Inferior parietal cortex (tissue), 1 donor: ENCODE results near the gene VAPA.

ENCODE experiments used
- DNase-seq: peaks from one replicate; pipeline ENCODE4 v3.0.0-alpha.2; 2016; ENCODE audit errors: extremely low spot score

The VAPA gene

GRCh38 chr18:9941103-9941502 is 27.3 kb downstream of the VAPA start:
- no peak for DNase-seq

DNA sequence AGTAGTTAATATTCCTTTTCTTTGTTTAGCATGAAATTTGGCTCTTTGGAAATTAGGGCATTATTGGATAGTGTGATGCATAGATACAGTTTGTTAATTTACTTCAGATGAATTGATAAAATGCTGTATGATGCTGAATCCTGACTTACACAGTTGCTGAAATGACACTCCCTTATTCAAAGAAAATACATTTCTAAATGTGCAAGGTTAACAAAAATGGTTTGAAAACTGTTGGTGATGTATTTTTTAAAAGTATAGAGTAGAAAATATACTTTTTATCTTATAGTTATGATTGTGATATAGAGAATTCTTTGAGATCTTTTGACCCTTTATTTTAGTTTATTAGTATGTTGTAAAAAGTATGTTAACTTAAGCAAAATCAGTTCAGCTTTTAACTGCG is 27.8 kb downstream of the VAPA start:
- no peak for DNase-seq

GRCh38 chr18:9943311-9943710 is 29.5 kb downstream of the VAPA start:
- DNase-seq = peak; percentile 57

DNA sequence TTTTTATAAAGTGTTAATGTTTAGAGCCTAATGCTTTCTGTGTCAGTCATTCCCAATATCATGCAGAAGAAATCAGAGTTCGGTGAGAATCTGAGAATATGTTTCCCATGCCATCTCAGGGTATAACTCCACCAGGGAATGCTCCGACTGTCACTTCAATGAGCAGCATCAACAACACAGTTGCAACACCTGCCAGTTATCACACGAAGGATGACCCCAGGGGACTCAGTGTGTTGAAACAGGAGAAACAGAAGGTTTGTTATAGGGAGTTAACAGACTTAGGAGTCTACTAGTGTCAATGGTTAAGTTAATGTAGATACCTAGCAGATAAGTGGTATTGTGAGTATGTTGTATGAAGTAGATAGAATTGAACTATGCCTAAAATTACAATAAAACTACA is 31.0 kb downstream of the VAPA start:
- no peak for DNase-seq

DNA sequence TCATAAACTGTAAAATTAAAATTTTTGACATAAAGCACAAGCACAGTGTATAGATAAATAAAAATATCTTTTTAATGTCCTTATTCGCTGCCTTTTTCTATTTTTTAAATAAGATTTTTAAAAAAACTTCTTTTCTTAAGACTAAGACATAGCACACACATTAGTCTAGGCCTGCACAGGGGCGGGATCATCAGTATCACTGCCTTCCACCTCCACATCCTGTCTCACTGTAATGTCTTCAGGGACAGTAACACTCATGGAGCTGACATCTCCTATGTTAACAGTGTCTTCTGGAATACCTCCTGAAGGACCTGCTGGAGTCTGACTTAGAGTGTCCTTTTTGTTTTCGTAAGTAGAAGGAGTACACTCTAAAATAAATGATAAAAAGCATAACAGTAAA is 33.0 kb downstream of the VAPA start:
- no peak for DNase-seq

- DNase-seq = no peak
Measured at GRCh38 chr18:9947248-9947647, 33.4 kb downstream of the VAPA start.

GRCh38 chr18:9949315-9949714 is 35.5 kb downstream of the VAPA start:
- DNase-seq = no peak

DNA sequence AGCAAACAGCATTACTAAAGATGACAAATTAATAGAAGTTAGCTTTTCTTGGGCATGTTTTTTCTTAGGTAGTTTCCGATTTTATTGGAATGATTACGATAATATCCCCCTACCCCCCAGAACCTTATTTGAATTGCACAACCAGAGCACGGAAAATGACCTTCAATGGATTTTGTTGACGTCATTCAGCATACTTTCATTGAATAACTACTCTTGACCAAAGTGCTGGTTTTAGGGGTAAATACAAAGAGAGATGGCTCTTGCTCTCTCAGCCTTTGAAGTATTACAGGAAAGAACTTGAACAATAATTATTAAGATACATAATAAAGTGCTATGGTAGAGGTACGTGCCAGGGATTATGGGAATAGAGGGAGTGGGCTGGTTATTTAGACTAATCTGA is 36.0 kb downstream of the VAPA start:
- DNase-seq = no peak

GRCh38 chr18:9950289-9951016 is 36.6 kb downstream of the VAPA start:
- no peak for DNase-seq

GRCh38 chr18:9951022-9951859 is 37.4 kb downstream of the VAPA start:
- DNase-seq = peak; percentile 72

DNA sequence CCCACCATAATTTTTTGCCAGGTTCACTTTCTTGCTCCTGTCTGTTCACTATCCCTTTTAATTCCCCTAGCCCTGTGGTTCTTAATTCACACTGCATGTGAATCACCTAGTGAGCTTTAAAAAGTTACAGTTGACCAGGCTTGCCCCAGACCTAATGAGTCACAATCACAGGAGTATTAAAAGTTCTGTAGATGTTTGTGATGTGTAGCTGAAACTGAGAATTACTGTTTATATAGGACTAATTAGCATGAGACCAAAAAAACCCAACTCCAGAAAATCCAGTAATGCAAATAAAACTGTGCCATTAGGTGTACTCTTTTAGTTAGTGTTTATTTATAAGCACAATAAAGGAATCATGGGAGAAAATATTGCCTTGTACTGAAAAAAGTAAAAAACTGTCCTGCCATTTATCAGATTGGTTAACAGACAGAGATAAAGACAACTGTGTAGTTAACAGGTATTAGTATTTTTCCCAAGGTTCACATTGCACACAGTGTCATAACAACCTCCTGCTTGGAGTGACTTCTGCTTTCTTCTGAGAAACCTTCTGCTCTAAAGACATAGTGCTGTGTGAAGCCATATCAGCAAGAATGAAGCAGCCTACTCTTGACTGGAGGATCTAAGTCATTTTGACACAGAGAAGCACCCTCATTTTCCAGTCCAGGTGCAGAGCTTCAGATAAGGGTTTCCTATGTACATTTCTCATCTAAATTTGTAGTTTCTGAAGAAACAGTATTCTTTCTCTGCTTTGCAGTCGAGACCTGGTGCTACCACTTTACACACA is 39.0 kb downstream of the VAPA start:
- peak; percentile 40 for DNase-seq

DNA sequence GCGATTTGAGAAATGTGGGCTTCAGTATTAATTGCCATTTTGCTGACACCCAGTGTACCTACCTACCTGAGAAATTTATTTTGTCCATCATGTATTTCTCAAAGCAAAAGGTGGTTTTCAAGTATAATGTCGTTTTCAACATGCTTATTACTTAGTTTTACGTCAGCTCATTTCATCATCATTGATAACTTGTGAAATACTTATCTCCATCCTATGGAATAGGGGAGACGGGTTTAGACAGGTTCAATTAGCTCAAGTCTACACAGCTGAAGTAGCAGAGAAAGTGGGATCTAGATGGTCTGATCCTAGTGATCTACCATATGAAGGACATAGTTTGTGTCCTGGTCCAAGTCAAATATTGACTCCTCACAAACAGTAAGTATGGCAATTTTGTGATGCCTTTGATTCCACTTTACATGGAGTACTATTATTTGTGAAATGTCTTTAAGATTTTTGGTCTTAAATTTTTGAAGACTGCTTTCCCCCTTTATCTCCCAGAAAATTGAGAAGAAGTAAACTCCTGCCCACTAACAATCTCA is 45.1 kb downstream of the VAPA start:
- no peak for DNase-seq

DNA sequence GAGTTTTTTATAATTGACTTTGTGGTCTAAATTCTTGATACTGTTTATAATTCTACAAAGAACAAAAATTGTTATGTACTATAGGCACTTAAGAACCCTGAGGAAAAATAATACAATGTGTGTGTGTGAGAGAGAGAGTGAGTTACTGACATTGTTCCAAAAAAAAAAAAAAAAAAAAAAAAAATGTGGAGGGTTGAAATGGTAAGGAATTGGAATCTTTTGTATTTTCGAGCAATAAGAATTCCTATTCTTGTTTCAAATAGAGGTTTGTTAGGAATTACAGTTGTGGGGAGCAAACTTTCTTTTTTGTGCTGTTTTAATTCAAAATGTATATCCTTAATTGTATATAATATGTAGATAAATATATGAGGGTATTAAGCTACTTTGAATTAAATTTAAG is 45.7 kb downstream of the VAPA start:
- DNase-seq = no peak

DNA sequence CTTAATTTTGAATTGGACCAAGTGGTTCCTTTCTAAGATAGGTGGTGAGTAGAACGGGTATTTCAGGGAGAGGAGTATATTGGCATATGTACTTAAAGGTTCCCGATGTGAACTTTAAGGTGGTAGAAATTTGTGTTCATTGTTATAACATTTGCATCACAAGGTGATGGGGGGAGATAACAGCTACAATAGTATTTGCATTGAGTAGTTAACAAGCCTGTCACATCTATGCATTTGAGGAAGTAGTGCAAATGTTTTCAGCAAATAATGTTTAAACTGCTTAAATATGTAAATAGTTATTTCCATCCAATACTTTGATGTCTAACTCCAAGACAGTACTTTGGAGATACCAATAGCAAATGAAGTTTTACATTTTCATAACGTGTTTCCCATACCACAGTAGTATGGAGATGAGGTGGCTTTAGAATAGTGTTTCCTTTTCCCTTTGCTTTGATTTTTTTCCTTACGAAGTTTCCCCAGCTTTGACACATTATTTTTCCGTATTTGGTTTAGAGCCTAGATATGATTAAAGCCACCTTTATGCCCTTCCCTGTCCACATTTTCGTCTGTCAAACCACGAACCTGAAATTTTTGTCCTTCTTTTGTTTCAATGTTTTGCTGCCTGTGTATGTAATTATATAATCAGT is 46.6 kb downstream of the VAPA start:
- no peak for DNase-seq

GRCh38 chr18:9961041-9961440 is 47.2 kb downstream of the VAPA start:
- peak; percentile 43 for DNase-seq

DNA sequence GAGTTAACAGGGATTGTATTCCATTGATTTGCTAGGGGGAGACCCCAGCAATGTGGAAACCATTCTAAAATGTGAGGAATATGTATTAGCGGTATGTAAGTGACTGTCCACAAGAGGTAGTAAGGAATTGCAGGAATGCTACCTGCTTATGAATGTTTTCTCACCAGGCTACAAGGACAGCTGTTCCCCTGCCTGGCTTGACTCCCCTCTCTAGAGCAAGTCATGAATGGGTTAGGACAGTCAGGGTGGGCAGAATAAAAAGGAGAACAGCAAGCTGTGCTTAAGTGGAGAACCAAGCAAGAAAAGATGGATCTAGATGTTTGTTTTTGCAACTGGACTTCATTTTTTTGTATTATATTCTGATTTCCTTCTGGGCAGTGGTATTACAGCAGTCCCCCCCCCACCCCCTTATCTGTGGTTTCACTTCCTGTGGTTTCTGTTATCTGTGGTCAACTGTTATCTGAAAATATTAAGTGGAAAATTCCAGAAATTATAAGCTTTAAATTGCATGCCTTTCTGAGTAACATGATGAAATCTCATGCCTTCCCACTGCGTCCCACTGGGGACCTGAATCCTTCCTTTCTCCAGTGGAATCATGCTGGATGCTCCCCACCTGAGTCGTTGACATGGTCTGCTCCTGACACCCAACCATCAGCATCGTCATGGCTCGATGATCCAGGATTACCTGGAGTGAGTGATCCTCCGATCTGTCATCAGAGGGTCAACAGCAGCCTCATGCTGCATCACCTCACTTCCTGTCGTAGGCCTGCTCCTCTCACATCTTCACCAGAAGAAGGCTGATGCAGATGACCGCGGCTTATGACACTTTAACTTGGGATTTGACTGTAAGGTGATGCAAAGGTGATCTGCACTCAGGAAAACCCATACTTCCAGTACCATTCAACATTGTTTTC is 52.2 kb downstream of the VAPA start:
- DNase-seq = no peak

DNA sequence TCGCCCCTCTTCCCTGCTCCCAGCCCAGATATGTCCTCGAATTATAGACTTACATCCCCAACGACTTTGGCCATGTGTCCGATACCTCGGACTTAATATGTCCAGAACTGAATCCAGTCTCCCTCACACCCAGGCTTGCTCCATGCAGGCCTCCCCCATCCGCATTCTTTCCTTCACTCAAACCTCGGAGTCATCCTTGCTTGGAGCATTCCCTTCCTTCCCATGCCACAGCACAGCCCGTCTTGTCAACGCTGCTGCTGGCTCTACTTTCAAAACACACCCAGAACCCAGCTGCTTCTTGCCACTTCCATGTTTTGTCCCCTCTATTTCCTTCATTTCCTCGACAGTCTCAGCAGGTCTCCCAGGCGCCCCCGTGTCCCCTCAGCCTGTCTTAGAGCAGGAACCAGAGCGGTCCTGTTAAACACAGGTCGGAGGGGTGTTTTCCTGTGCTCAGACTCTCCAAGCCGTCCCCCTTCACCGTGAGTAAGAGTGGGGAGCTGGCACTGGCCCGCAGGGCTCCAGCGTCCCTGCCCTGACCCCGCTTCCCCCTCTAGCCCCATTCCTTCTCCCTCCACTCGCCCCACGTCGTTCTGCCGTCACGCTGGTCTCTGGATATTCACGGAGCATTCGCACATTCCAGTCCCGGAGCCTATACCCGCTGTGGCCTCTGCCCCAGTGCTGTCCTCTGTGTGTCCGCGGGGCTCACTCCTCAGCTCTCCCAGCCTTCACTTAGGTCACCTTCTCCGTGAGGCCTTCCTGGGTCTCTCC is 54.4 kb downstream of the VAPA start:
- DNase-seq = no peak

DNA sequence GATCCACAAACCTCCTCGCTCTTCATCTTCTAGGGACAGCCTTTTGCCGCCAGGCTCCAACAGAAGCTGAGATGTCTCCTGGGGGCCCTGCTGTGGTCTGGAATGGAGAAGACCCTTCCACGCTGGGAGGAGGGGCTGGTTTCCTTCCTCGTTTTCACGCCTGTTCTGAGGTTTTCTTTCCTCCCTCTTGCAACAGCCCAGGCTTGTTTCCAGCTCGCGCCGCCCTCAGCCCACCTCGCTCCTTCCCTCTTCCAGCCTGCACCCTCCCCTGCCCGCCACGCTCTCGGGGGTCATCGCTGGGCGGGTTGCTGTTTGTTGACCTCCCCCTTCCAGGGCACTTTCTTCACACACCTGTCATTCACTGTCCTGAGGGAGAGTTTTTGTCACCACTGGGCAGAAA is 55.4 kb downstream of the VAPA start:
- DNase-seq = no peak

DNA sequence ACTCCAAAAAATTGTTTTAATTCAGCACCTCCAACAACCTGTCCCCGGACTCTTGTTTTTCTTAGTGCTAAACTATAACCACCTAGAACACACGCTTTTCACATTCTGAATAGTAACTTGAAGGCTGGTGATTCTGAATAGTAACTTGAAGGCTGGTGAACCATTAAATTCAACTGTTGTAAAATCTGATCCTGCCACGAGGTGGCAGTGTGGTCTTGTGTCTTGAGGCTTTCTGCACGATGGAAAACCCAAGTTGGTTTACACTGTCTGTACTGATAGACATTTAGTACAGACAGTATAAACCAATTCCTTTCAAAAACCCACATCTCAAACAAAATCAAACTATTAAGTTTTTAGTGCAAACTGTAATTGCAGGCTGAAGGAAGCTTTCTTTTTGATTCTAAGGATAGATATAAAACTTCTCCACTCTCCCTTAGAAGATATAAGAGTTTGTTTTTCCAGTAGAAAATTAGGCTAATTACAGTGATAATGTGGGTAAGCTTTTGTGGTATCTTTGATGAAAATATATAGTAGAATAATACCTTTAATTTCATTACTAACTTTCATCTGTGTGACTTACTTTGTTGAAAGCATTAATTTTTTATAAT is 57.6 kb downstream of the VAPA start:
- peak; percentile 99 for DNase-seq
